ENCODE measurements around the gene SPOCK1.

SPOCK1 gene

DNA sequence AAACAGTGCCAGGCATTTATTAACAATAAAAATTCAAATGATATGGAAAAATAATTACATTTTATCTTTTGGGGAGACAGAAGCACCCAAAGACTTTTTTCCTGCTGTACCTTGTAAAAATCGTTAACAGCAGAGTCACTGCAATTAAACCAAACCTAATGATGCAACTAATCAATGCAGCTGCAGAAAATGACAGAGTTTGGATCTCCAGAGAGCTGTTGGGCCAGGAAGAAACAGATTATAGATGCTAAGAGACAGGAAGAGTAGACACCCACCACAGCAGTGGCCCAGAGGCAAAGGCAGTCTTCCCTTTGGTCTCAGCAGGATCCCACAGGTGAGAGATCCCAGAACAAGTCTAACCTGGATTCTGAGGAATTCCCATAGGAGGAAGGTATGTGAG is 53.0 kb downstream of the SPOCK1 start:
- Mint-ChIP-seq H3K4me3 (no peak overlapping the region), H3K36me3 (no peaks in the 10 kb centered on the region), H3K27ac (no peak overlapping the region), H3K27me3 (no peaks in the 10 kb centered on the region), H3K4me1 (no peaks in the 10 kb centered on the region), H3K9me3 (no peaks in the 10 kb centered on the region)
- no peak for DNase-seq
- CTCF ChIA-PET = no interaction called here

DNA sequence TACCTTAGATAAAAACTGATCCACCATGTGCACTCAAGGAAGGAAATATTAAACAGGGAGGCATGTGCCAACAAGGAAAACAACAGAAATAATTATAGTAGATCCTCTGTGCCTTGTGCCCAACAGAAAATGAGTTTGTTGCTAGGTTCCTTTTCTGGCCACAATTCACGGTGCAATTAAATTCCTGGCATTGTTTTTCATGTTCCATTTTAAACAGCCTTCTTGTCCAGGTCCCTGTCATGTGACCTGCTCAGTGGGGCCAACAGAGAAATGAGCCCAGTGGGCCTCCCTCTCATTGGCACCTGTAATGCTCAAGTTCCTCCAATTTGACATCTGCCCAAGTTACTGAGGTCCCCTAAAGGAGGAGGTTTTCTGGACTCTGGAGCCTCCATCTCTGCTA is 56.5 kb downstream of the SPOCK1 start:
- CTCF ChIA-PET = no interaction called here
- Mint-ChIP-seq H3K4me1 (no peaks in the 10 kb centered on the region), H3K27me3 (no peaks in the 10 kb centered on the region), H3K9me3 (no peaks in the 10 kb centered on the region), H3K36me3 (no peaks in the 10 kb centered on the region), H3K4me3 (no peak overlapping the region), H3K27ac (no peak overlapping the region)
- no peak for DNase-seq

DNA sequence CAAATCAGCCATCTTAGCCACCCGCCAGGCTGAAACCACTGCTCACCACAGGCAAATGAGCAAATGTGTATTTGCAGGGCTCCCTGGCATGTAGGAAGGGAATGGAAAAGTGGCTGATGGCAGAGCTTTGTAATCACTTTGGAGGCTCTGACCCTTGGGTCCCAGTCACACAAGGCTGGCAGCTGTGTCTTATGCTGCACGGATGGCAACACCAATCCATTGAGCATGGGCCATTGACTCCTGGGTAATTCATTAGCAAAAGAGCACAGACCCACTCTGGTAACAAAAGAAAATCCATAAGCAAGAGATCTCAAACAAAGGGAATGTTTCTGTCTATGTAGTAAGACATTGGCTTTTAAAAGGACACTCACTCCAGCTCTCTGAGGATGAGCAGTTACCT is 57.6 kb downstream of the SPOCK1 start:
- no peaks in the 10 kb centered on the region for H3K4me1 Mint-ChIP-seq
- H3K36me3 Mint-ChIP-seq = no peaks in the 10 kb centered on the region
- no peak for DNase-seq
- H3K27me3 Mint-ChIP-seq = no peaks in the 10 kb centered on the region
- H3K27ac Mint-ChIP-seq = no peak overlapping the region
- CTCF ChIA-PET = no interaction called here
- no peaks in the 10 kb centered on the region for H3K9me3 Mint-ChIP-seq
- no peak overlapping the region for H3K4me3 Mint-ChIP-seq

DNA sequence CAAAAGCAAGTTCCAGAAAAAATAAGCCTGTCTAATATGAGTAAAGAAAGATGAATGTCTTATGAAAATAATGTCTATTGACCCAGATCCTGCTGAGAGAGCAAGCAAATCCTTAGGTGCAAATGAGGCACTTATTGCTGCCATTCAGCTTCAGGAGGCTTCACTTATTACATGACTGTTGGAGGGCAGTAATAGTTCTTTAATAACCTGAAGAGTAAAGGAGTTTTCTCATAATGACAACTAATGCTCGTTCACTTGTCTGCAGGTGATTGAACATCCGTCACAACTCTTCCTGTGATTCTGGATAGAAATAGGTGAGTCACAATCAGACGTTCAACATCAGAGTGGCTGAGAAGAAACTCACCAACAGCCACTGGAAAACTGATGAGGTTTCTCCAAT is 58.3 kb downstream of the SPOCK1 start:
- H3K9me3 Mint-ChIP-seq = no peaks in the 10 kb centered on the region
- DNase-seq = no peak
- H3K36me3 Mint-ChIP-seq = no peaks in the 10 kb centered on the region
- H3K4me1 Mint-ChIP-seq = no peaks in the 10 kb centered on the region
- no peak overlapping the region for H3K4me3 Mint-ChIP-seq
- CTCF ChIA-PET = no interaction called here
- no peaks in the 10 kb centered on the region for H3K27me3 Mint-ChIP-seq
- H3K27ac Mint-ChIP-seq = no peak overlapping the region

GRCh38 chr5:137439645-137440044 is 59.5 kb downstream of the SPOCK1 start:
- CTCF ChIA-PET = no interaction called here
- Mint-ChIP-seq H3K4me3 (no peak overlapping the region), H3K27ac (no peak overlapping the region), H3K9me3 (no peaks in the 10 kb centered on the region), H3K27me3 (no peaks in the 10 kb centered on the region), H3K36me3 (no peaks in the 10 kb centered on the region), H3K4me1 (no peaks in the 10 kb centered on the region)
- DNase-seq = no peak

DNA sequence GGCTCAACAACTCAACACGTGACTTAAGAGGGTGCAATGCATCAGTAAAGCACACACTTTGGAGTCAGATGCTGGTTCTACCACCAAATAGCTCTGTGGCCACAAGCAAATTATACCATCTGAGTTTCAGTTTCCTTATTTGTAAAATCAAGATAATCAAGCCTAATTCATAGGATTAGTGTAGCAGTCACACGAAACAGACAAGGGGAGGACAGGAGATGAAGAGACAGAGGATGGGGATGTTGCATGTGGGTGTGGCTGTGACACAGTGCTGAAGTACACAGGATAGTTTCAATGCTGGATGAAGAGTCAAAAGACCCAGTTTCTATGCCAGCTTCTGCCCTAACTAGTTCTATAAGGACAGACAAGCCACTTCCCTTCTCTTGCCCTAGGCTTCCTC is 60.2 kb downstream of the SPOCK1 start:
- CTCF ChIA-PET = no interaction called here
- no peaks in the 10 kb centered on the region for H3K4me1 Mint-ChIP-seq
- no peak overlapping the region for H3K4me3 Mint-ChIP-seq
- H3K27ac Mint-ChIP-seq = no peak overlapping the region
- no peaks in the 10 kb centered on the region for H3K27me3 Mint-ChIP-seq
- no peaks in the 10 kb centered on the region for H3K9me3 Mint-ChIP-seq
- DNase-seq = no peak
- no peaks in the 10 kb centered on the region for H3K36me3 Mint-ChIP-seq

DNA sequence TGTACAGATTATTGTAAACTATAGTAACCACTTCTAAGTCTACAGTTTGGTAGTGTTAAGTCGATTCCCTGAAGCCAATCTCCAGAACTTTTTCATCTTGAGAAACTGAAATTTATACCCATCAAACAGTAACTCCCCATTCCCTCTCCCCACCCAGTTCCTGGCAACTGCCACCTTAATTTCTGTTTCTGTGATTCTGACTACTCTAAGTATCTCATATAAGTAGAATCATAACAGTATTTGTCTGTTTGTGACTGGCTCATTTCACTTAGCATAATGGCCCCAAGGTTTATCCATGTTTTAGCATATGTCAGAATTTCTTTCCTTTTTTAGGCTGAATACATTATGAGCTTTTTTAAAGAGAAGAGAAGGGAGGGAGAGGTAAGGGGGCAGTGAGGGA is 61.4 kb downstream of the SPOCK1 start:
- Mint-ChIP-seq H3K27ac (no peak overlapping the region), H3K36me3 (no peaks in the 10 kb centered on the region), H3K9me3 (no peaks in the 10 kb centered on the region), H3K27me3 (no peaks in the 10 kb centered on the region), H3K4me3 (no peak overlapping the region), H3K4me1 (no peaks in the 10 kb centered on the region)
- CTCF ChIA-PET = no interaction called here
- no peak for DNase-seq

DNA sequence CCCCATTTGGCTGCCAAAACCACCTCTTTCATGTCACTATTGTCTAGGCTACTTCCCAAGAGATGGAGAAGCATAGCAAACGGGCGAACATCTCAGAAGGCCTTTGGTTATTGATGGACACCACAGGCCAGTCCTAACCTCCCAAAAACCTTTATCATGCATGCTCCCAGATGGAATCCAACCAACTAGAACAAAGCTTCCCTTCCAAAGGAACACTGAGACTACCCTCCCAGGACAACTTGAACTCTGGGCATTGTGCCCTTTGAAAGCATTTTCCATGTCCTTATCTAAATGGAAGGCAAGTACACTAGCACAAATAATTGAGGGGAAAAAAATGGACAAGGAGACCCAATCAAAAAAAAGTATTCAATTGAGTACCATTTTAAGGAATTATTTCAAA is 65.6 kb downstream of the SPOCK1 start:
- no peak for DNase-seq
- CTCF ChIA-PET = no interaction called here

DNA sequence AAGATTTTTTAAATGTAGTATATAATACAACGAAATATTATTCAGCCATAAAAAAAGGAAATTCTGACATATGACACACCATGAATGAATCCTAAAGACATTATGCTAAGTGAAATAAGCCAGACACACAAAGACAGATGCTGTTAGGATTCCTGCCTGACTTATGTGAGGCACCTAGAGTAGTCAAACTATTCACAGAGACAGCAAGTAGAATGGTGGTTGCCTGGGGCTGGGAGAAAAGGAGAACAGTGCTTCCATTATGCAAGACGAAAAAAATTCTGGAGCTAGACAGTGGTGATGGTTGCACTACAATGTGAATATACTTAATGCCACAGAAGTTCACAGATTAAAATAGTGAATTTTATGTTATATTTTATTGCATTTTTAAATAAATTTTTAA is 66.8 kb downstream of the SPOCK1 start:
- Mint-ChIP-seq H3K4me1 (no peaks in the 10 kb centered on the region), H3K4me3 (no peak overlapping the region), H3K27ac (no peak overlapping the region), H3K36me3 (no peaks in the 10 kb centered on the region), H3K27me3 (no peaks in the 10 kb centered on the region), H3K9me3 (no peaks in the 10 kb centered on the region)
- no peak for DNase-seq
- CTCF ChIA-PET = no interaction called here

More for the DNA sequence above, 65.6 kb downstream of the SPOCK1 start:
- H3K4me3 Mint-ChIP-seq = no peak overlapping the region
- no peaks in the 10 kb centered on the region for H3K4me1 Mint-ChIP-seq
- no peak overlapping the region for H3K27ac Mint-ChIP-seq
- no peaks in the 10 kb centered on the region for H3K9me3 Mint-ChIP-seq
- no peaks in the 10 kb centered on the region for H3K36me3 Mint-ChIP-seq
- no peaks in the 10 kb centered on the region for H3K27me3 Mint-ChIP-seq

DNA sequence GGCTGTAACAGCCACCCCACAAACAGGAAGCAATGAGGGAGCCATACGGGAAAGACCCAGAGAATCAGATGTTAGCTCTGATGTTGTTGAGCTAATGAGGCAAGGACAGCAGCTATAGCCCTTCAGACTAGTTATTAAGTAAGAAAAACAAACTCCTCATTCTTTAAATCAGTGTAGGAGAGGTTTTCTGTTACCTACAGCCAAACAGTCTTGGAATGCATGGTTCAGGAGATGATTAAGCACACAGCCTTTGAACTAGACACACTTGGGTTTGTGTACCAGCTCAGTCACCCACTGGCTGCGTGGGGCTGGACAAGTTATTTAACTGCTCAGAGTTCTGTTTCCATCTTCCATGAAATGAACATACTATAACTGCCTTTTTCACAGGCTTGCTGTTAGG is 68.1 kb downstream of the SPOCK1 start:
- Mint-ChIP-seq H3K36me3 (no peaks in the 10 kb centered on the region), H3K27me3 (no peaks in the 10 kb centered on the region), H3K9me3 (no peaks in the 10 kb centered on the region), H3K4me1 (no peaks in the 10 kb centered on the region), H3K27ac (no peak overlapping the region), H3K4me3 (no peak overlapping the region)
- CTCF ChIA-PET = no interaction called here
- DNase-seq = no peak

GRCh38 chr5:137415231-137415681 is 83.9 kb downstream of the SPOCK1 start:
- Mint-ChIP-seq H3K27me3 (no peaks in the 10 kb centered on the region), H3K4me1 (no peaks in the 10 kb centered on the region), H3K27ac (no peak overlapping the region), H3K9me3 (peaks cover 6% of the 10 kb centered on the region), H3K4me3 (no peak overlapping the region), H3K36me3 (no peaks in the 10 kb centered on the region)
- CTCF ChIA-PET = no interaction called here
- DNase-seq = no peak

- H3K4me3 Mint-ChIP-seq = no peak overlapping the region
- DNase-seq = no peak
- H3K4me1 Mint-ChIP-seq = no peaks in the 10 kb centered on the region
- no peaks in the 10 kb centered on the region for H3K27me3 Mint-ChIP-seq
- no peak overlapping the region for H3K27ac Mint-ChIP-seq
- no peaks in the 10 kb centered on the region for H3K36me3 Mint-ChIP-seq
- CTCF ChIA-PET = no interaction called here
- H3K9me3 Mint-ChIP-seq = peaks cover 4% of the 10 kb centered on the region
These were observed 84.9 kb downstream of the SPOCK1 start for GRCh38 chr5:137414112-137414755.

GRCh38 chr5:137412136-137412535 is 87.0 kb downstream of the SPOCK1 start:
- Mint-ChIP-seq H3K4me3 (no peak overlapping the region), H3K4me1 (no peaks in the 10 kb centered on the region), H3K27ac (no peak overlapping the region), H3K27me3 (no peaks in the 10 kb centered on the region), H3K36me3 (no peaks in the 10 kb centered on the region), H3K9me3 (peaks cover 4% of the 10 kb centered on the region)
- no peak for DNase-seq
- CTCF ChIA-PET = no interaction called here

DNA sequence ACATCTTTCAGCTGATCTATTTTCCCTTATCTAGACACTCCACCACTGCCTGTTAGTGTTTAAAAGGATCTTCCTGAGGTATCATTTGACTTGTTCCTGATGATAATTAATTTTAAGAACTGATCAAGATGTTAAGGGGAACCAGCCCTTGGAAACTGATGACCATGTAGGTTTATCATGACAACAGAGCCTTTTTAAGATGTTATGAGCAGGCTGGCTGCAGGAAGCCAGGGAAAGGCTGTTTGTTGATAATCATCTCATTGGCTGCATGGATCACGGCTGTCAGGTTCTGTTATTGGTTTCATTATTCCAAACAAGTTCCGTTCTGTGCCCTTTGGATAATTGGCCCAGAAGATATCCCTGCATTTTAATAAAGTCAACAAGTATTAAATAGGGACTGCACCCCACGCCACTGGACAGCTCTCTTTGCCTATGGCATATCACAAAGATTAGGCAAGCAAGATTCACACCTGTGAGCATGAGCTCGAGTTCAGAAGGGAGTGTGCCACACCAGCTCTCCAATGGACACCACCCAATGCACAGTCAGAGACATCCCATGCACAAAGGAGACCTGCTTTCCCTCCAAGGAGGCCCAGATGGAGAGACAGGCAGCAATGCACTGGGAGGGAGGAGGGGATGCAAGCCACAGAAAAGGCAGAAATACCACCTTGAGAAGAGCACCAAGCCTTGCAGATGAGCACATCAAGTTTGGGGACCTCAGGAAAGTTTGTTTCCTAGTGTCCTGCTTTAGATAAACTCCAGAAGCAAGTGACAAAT is 88.7 kb downstream of the SPOCK1 start:
- DNase-seq = no peak
- H3K9me3 Mint-ChIP-seq = no peaks in the 10 kb centered on the region
- no peak overlapping the region for H3K4me3 Mint-ChIP-seq
- H3K27me3 Mint-ChIP-seq = no peaks in the 10 kb centered on the region
- no peak overlapping the region for H3K27ac Mint-ChIP-seq
- H3K36me3 Mint-ChIP-seq = no peaks in the 10 kb centered on the region
- H3K4me1 Mint-ChIP-seq = no peaks in the 10 kb centered on the region
- CTCF ChIA-PET = no interaction called here

DNA sequence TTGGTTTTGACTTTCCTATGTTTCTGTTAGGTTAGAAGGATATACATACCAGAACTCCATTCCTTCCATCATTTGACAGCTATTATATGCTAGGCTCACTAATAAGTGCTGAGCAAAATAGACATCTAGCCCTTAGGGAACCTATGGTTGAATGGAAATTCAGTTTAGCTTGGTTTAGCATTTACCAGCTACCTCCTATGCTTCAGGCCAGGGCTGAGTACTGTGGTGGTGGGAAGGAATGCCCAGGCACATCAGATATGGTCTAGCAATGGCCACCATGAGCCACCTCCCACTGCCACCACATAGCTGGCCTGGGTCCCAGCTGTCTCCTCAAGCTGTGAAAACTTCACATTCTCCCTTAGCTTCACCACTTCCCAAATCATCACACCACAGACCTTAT is 89.4 kb downstream of the SPOCK1 start:
- H3K27ac Mint-ChIP-seq = no peak overlapping the region
- H3K4me1 Mint-ChIP-seq = no peaks in the 10 kb centered on the region
- DNase-seq = no peak
- no peaks in the 10 kb centered on the region for H3K9me3 Mint-ChIP-seq
- H3K4me3 Mint-ChIP-seq = no peak overlapping the region
- CTCF ChIA-PET = no interaction called here
- no peaks in the 10 kb centered on the region for H3K27me3 Mint-ChIP-seq
- no peaks in the 10 kb centered on the region for H3K36me3 Mint-ChIP-seq

All from activated naive CD4-positive, alpha-beta T cell treated with anti-CD3 and anti-CD28 coated beads, Interleukin-2, amount 10 ng/mL, durations not matched to agents 7 days and 5 days (primary cell).